ENCODE results near the gene SPATS2L.
A peak's percentile ranks its signal among the peaks of the same experiment; 100 is the strongest.

The SPATS2L gene

DNA sequence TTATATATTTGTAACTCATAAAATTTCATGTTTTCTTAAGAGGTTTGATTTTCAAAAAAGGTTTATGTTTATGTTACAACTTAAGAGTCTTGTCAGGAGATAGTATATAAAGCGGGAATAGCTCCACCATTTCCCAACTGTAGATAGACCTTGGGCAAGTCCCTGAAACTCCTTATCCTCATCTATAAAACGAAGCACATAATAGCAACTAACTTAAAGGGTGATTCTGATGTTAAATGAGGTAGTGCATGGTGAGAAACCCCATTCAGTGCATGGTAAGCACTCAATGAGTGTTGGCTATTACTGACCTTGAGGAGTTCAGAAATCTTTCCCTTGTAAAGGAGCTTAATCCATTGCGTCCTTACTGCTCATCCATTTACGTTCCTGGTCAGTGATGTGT lies 169.3 kb downstream of the SPATS2L start:
- no peak for DNase-seq

DNA sequence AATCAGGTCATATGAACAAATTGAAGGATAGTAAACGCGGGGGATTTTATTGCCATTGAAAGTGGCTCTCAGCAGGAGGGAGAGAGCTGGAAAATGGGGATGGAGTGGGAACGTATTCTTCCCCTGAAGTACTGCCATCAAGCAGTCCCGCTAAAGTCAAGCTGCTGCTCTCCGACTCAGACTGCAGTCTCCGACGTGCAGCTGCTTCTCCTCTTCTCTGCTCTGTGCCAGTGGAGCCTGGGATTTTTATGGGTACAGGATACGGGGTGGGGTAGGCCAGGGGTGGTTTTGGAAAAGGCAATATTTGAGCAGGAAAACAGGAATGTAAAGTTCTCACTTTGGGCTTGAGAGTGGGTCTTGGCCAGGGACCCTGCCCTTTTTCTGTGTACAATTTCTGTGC lies 170.3 kb downstream of the SPATS2L start:
- no peak for DNase-seq

DNA sequence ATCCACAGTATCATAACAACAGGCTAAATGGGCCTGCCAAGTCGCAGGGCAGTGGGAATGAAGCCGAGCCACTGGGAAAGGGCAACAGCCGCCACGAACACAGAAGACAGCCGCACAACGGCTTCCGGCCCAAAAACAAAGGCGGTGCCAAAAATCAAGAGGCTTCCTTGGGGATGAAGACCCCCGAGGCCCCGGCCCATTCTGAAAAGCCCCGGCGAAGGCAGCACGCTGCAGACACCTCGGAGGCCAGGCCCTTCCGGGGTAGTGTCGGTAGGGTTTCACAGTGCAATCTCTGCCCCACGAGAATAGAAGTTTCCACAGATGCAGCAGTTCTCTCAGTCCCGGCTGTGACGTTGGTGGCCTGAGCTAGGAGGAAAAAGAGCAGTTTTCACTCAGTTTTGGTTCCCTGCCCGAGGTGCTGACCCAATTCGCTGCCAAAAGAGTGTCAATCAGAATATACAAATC lies 171.2 kb downstream of the SPATS2L start:
- DNase-seq: no peak

DNA sequence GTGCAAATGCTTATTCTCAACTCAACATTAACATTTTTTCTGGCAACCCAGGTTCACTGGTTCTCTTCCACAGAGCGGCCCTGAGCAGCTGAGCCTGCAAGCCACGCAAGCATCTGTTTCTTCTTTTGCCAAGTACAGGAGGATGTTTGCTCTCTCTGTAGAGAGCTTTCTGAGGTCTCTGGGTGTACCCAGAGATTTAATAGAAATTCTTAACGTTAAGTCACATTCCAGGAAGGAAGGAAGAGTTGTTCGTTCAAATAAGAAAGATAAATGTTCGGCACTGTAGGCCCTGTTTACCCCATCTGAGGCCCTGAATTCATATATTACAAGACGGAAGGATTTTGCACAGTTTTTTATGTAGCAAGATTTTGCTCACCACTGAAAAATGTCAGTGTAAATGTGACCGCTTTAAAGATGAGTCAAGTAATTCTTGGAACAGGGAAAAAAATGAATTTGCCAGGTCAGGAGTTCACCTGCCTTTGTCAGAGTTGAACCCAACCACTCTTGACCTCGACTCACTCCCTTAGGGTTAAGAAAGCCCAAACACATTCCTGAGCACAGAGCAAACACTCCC lies 173.3 kb downstream of the SPATS2L start:
- DNase-seq: no peak

DNA sequence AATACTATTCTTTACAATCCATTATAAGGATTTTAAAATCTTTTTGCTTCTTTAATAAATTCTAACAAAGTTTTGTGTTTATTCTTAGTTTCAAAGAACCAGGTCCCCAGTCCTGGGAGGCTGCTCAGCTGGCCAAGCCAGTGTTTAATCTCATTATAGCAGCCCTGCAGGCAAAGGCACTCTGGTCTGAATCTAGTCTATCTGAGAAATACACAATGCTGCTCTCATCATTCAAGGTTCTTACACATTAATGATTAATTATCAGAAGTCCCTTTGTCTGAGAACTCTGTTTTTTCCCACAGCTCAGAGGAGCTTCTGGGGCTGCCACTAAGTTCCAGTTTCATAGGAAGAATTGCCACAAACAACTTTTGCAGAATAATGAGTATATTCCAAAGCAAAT lies 175.7 kb downstream of the SPATS2L start:
- DNase-seq: no peak

DNA sequence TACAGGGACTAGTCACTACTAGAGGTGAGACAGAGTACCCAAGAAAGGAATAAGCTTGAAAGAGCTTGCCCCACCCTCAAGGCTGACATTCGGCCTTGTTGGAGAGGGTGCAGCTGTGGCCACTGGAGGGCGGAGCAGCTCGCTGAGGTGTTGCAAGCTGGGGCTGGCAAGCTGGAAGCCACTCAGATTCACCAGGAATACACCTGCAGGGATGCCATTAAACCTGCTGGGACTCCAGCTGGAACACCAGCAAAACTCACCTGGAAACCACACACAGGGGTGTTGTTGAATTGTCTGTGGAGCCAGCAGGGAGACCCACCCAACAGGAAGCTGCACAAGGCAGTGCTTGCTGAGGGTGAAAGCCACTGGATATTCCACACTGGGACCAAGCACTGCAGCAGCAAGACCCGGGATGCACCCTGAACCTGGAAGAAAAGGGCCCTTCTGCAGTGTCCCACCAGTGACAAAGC lies 177.3 kb downstream of the SPATS2L start:
- DNase-seq: no peak

DNA sequence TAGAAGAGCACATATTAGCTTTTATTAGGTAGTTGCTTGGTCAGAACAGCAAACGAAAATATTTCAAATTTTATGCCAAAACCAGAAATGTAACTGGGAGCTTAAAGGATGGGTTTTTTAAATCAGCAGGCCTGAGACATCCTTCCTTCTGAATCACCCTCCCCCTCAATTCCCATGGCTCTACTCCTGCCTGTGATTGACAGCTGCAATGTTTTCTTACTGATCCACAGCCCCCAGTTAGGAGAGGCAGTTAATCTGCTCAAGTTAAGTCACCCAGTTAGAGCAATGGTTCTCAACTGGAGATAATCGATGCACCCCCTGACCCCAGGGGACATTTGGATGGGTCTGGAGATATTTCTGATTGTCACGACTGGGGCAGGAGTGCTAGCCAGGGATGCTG lies 178.4 kb downstream of the SPATS2L start:
- DNase-seq: no peak

DNA sequence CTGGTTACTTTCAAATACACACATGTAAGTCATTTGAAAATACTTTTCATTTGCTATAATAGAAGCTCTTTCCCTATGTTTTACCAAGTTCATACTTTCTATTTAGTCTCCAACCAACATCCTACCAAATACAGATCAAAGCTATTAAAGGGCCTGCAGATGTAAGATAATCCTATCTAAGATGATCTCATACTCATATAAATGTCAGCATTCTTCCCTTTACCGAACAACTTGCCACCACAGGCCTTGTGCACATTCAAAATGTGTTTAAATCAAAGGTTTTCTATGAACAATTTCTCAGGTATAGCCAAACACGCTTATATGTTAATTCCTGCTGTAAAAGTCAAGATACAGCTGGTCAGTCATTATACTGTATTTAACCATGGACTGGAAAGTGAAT lies 180.0 kb downstream of the SPATS2L start:
- DNase-seq: no peak

DNA sequence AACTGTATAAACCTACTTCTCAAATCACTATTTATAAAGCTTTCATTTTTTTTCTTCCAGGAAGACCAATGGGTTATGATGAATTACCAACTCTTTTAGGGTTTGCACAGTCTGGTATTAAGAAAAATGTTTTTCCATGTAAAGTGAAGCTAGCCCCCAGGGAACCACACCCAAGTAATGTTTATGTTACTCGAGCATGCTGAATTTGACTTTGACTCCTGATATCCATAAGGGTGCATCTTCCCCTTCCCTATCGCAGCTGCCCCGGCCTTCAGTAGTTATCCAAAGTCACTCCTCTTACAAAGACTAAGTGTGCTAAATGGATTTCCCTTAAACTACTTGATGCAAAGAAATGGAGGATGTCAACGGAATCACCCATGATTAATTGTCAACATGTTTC lies 181.7 kb downstream of the SPATS2L start:
- DNase-seq: no peak

DNA sequence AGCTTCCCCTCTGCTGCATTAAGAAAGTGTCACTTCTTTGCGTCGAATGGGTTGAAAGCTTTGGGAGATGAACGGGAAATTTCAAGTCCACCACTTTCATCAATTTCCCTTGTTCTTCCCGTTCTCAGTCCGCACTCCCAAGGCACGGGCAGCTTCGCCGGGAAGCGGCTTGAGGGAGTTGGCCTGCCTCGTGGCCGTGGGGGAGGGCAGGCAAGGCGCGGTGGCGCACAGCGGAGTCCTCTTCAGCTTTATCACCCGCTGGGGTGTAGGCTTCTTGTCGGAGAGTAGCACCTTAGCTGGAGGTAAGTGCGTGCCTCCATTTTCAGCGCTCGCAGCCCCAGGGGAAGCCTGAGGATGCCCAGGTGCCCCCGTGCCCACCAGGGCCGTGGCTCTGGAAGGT lies 183.5 kb downstream of the SPATS2L start:
- no peak for DNase-seq

DNA sequence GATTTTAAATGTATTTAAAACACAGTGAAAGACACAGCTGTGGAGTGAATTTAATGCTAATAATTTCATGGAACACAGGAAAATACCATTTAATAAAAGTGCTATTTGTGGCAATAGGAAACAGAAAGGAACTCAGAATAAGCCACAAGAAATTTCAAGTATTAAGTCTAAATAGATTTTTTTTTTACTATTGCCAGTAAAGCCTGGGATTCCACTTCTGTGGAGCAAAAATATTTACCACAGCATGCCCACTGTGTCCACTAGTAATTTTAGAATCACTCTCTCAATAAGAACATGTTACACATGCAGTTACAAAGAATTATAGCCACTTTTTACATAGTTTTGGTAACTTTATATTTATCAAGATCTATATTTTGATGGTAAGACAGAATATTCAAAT lies 186.2 kb downstream of the SPATS2L start:
- no peak for DNase-seq

DNA sequence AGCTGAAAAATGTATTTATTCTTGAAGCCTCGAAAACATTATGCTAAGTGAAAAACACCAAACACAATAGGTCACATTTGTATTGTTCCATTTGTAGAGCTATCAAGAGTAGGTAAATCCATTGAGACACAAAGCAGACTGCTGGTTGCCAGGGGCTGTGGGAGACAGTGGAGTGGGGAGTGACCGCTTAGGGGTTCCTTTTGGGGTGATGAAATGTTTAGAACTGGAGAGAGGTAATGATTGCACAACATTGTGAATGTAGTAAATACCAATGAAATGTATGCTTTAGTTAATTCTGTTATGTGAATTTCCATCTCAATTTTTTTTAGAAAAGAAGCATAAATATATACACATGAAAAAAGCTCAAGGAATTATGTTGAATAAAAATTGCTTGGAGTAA lies 187.6 kb downstream of the SPATS2L start:
- DNase-seq: no peak

DNA sequence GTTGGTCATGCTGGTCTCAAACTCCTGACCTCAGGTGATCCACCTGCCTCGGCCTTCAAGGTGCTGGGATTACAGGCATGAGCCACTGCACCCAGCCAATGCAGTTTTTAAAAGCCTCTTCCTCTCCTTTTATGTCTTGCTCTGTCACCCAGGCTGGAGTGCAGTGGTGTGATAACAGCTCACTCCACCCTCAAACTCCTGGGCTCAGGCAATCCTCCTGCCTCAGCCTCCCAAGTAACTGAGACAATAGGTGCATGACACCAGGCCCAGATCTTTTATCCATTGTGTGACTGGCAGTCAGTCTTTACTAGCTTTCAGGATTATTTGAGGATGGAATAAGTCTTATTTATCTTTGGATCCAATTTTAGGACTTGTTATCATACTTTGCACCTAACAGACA lies 190.2 kb downstream of the SPATS2L start:
- DNase-seq: no peak

DNA sequence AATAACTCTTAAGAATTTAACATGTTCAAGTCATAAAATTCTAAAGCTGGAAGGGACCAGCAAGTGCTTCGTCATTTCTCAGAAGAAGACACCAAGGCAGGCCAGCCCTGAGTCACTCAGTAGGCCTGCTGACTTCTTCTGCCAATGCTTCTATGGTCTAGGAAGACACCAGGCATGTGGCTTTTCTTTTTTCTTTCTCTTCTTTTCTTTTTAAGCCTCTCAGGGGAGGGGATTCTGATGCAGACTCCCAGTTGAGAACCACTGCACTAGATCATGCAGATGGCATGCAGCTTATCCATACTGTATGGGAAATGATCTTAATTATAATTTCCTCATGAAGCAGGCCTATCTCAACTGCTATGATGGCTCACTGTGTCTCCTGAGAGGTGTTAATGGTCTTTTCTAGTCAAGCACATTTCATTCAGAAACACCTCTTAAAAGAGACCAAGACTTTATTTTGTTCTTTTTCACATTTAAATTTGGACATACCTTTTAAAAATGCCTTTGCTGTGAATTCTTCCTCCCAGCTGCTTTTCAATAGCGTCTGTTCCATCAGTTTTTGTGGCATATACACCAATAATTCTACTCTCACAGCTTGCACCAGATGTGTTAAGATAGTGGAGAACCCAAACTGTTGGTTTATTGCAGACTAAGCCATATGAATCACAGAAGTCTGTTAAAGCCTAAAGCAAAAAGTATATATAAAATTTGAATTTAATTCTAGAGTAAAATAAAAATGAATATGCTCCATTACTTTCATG lies 192.1 kb downstream of the SPATS2L start:
- DNase-seq: no peak

DNA sequence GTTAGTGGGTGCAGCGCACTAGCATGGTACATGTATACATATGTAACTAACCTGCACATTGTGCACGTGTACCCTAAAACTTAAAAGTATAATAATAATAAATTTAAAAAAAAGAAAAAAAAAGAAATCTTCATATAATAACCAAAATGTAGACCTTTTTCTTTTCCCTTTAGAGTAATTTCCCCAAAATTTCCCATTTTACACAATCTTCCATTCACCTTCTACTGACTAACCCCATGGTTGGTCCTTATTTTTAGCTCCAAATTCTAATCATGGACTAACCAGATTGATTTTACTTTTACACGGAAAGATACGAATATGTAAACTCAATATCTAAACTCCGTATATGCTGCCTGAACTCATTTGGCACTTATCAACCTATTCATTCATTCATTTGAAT lies 195.7 kb downstream of the SPATS2L start:
- DNase-seq: no peak

DNA sequence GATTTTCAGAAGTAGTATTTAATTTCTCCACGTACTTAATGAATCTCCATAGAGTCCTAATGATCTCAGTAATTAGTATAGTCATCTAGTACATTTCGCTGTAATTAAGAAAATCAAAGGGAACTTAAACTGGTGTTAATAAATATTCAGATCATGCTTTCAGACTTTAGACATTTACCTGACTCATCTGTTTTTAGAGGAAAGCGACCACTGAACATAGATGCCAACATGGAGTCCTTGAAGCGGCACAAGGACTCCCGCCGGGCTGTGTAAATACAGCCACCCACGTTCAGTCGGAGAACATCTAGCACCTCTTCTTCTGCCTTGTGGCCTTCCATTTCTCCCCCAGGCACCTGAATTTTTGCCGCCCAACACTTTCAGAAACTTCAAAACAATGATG lies 200.2 kb downstream of the SPATS2L start:
- DNase-seq: no peak

DNA sequence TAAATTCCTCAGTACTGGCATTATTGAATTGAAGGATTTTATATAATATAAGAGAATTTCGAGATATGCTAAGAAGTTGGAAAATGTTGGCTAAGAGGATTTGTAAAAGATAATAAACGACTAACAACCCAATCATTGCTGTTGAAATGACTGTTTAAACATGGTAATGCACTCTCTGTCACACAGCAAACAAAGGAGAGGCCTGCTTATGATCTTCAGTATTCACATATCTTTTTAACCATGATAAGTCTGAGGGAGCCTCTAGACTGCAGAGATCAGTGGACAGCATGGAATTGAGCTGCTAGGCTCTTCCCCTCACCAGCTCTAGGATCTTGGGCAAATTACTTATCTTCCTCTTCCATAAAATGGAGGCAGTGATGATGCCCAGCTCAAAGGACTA lies 200.7 kb downstream of the SPATS2L start:
- no peak for DNase-seq

DNA sequence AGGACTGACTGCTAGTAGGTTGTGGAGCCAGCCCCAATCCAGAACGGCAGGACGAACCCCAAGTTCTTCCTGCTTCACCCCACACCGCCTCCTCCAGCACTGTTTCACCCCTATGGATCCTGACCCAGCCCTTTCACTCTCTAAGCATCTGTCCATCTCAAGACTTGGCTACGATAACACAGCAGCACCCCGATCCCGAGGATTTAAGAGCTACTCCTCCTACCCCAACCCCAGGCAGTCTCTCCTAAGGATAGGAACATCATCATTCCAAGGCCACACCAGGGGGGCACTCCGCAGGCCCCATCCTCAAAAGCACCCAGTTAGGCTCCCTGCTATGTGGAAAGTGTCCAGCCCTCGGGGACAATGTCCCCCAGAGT lies 202.7 kb downstream of the SPATS2L start:
- DNase-seq: no peak

DNA sequence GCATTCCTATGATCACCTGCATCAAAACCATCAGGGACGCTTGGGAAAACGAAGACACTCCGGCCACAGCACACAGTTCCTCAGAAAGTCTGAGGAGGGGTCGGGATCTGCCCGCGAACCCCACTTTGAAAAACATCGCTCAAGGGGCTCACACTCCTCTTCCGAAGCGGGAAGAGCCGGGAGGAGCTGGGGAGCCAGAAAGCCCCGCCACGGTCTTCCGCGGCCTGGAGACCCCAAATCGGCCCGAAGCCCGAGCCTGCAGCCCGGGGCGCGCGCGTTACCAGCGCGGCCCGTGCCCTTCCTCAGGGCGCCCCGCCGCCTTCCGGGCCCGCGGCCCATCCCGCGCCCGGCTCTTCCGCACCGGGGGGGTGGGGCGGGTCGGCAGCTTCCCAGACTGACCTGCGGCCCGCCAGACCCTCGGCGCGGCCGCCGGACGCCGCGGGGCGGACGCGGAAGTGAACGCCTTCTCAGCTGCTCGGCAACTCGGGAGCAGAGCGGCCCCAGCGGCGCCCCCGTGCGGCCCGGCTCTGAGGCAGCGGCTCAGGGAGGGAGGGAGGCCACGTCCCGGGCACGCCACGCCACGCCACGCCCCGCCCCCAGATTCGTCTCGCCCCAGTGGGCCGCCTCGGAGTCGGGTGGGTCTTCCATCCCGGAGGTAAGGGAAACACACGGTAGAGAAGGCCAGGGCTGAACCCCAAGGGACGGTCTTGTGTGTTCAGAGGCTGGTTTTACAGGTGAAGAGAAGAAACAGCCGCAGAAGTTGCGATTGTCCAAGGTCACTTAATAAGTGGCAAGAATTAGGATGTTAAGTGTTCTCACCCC lies 203.3 kb downstream of the SPATS2L start, which contains the start of gene KCTD18:
TSS of gene KCTD18 (minus strand) at position 457 of the 822 bp plus-strand sequence. CDS start 3,052 bp downstream, outside the sequence.
- DNase-seq: peak; percentile 34

DNA sequence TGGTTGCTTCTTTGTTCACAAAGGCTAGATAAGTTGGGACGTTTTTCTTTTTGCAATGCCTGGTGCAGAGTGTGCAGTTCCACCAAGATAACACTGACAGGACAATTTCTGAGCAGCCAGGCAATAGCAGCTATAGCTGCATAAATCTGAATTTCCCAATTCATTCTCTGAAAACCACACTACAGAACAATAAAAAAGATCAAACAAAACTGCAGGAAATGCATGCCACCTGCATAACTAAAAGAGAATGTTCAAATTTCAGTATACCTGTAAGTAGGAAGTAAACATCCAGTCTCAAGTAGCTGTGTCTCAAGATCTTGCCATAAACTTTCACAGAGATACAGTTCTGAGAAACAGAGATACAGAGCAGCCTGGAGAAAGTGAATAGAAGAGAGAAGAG lies 208.7 kb downstream of the SPATS2L start:
- no peak for DNase-seq

DNA sequence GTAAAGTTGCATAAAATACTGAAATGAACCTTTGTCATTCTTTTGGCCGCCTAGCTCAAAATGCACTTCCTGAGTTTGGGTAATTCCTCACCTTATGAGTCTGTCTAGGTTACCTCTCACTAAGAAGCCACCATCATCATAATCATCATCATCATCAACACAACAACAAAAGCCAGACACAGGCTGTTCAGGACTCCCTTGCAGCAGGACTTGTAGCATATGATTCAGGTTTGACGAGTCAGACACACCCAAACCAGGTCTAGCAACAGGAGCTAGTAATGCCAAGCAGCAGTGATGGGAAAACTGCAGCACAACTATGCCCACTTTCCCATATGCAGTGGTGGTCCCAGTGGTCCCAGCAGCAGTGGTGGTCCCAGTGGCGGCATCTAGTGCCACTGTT lies 216.7 kb downstream of the SPATS2L start:
- DNase-seq: no peak

DNA sequence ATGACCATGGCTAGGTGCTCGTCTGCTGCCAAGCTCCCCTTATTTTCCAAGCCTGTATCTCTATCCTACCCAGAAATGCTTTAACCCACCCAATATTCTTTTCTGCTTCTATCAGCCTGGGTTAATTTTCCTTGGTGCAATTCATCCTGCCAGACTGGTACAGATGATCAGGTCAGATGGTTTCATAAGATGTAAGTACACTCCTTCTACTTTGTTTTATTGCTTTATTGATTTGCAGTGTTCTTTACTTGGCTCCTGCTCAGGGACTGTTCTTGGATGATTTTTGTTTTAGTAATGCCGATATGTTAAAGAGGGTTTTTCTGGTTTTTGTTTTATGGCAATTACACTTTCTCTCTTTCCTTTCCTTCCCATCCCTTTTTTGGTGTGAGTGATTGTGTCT lies 217.1 kb downstream of the SPATS2L start:
- DNase-seq: no peak

DNA sequence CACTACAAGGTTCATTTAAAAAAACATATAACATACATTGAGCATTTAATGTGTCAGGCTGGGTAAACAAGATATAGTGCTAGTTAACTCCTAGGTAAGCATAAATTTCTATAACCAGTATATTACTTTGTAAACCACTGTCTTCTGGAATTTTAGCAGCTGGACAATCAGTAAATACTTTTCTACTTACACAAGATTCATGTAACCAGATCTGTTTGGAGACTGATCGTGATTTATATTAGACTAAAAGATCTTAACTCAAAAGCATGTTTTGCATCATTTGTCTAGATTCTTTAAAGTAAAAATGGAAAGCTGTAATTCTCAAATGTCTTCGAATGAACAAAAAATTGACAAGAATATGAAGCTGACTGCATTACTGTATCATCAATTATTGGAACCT lies 218.6 kb downstream of the SPATS2L start:
- DNase-seq: no peak

DNA sequence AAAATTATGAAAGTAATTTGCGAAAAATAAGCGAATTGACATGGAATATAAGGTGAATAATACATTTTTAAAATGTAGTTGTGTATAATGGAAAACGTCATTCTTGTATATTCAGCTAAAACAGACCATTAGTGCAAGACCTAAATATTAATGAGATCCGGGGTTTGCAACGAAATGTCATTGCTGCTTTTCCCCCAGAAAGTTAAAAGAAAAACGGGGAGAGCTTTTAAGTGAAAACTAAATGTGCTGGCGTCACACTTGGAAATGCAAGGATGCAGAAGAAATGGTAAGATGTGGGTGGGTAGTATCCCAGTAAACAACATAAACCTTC lies 219.0 kb downstream of the SPATS2L start:
- no peak for DNase-seq

All from NCI-H1436 treated with DMSO at 0.1 percent for 48 hours (cell line).